Measurements from ENCODE around the gene PPP1CC.

DNA sequence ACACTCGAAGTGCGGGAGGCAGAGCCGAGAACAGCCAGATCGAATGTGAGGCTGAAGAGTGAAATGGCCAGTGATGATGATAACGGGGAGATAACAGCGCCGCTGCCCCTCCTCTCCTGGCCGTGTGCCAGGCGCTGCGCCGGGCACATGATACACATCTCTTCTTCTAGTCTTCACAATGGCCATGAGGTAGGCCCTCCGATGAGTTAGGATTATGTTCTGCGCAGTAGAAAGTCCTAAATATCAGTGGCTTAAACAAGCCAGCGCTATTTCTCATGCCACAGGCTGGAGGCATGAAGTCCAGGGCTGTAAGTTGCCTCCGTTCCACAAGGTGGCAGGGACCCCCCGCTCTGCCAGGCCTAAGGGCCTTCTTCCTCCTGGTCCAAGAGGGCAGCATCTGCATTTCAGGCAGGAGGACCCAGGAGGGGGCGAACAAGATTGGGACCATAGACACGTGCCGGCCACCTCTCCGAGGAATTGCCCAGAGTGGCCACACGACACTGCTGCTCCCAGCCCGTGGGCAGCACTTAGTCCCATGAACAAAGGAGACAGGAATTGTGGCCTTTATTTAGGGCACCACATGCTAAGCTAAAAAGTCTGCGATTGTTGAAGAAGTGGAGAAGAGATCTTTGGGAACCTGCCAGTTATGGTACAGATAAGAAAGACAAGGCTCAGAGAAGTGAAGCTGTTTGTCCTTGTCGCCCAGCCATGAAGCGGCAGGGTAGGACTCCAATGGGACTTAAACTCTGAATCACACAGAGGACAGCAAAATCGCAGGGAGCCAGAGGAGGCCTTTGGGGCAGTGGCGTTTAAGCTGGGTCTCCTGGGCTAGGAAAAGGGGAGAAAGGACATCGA, 42.9 kb downstream of the PPP1CC start:
- TF ChIP-seq CTCF (IDR thresholded peaks at IDR 0.05) (no peak), POLR2A (IDR thresholded peaks at IDR 0.05) (no peak), EP300 (IDR thresholded peaks at IDR 0.05) (no peak)

Data from ovary (tissue), 3 donors.